ENCODE measurements around the gene CTDP1. TPM values are rescaled to one million over a fixed set of nuclear protein-coding genes. Genes with fewer than 3 reads are reported as not detected.

Gene CTDP1
- total RNA-seq, 1 experiment from 2014 or later: 24.9 TPM

- no peak for TF ChIP-seq CTCF (IDR thresholded peaks at IDR 0.05 in 2 of 3, conservative IDR thresholded peaks at IDR 0.05 in 1 of 3; ENCODE audit: borderline replicate concordance in 1 of 3, insufficient read depth in 1 of 3, low read depth in 2 of 3, low read length in 2 of 3)
- TF ChIP-seq TCF7L2 (IDR thresholded peaks at IDR 0.05; ENCODE audit: borderline replicate concordance, extremely low read depth, insufficient read depth, insufficient read length): no peak
- no peak for TF ChIP-seq SRF (IDR thresholded peaks at IDR 0.05; ENCODE audit: low read depth)
- TF ChIP-seq ZFX (IDR thresholded peaks at IDR 0.05): no peak
- TF ChIP-seq POLR2A (IDR thresholded peaks at IDR 0.05; ENCODE audit: borderline replicate concordance, extremely low read depth, insufficient read depth, insufficient read length): no peak
- TF ChIP-seq, protein P1, sequence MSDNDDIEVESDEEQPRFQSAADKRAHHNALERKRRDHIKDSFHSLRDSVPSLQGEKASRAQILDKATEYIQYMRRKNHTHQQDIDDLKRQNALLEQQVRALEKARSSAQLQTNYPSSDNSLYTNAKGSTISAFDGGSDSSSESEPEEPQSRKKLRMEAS (IDR thresholded peaks at IDR 0.05): no peak
- no peak for TF ChIP-seq JUND (IDR thresholded peaks at IDR 0.05)
- no peak for TF ChIP-seq POLR2AphosphoS5 (IDR thresholded peaks at IDR 0.05; ENCODE audit: low read depth, low read length)
- no peak for TF ChIP-seq SP1 (IDR thresholded peaks at IDR 0.05; ENCODE audit: low read depth)
- no peak for TF ChIP-seq CBX3 (IDR thresholded peaks at IDR 0.05; ENCODE audit: low read depth)
- no peak for TF ChIP-seq YY1 (IDR thresholded peaks at IDR 0.05; ENCODE audit: extremely low read depth, insufficient replicate concordance, low read depth, low read length)
- TF ChIP-seq, protein P2, sequence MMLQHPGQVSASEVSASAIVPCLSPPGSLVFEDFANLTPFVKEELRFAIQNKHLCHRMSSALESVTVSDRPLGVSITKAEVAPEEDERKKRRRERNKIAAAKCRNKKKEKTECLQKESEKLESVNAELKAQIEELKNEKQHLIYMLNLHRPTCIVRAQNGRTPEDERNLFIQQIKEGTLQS (IDR thresholded peaks at IDR 0.05): no peak
- TF ChIP-seq ELF1 (IDR thresholded peaks at IDR 0.05; ENCODE audit: borderline replicate concordance, low read depth): no peak
- TF ChIP-seq RAD21 (IDR thresholded peaks at IDR 0.05; ENCODE audit: low read depth): no peak
- BruUV-seq (replicated peaks): no TSS peak
- H3K36me3 ChIP-seq (ENCODE audit: control insufficient read depth in 1 of 2, insufficient read depth in 2 of 2, low read length in 2 of 2): no peaks in the 10 kb centered on the region
- ChIA-PET POLR2A (no interaction called here), RAD21 (ENCODE audit: low non-redundant PET in 1 of 2, low total read pairs in 2 of 2, uncharacterized antibody in 2 of 2, unreplicated experiment in 2 of 2) (no interaction called here), CTCF (no interaction called here)
- H3K27ac ChIP-seq (ENCODE audit: low read depth, low read length): no peak within 1 kb of the TSS
- no peak within 1 kb of the TSS for H2AFZ ChIP-seq (ENCODE audit: low read depth, low read length, poor library complexity, severe bottlenecking)
- H3K27me3 ChIP-seq (ENCODE audit: insufficient read depth, low read length): no peaks in the 10 kb centered on the region
- no peak within 1 kb of the TSS for H3K9ac ChIP-seq (ENCODE audit: low read length)
- intact Hi-C loops (cut with micrococcal nuclease): no loop called here
- DNase-seq (ENCODE audit: low read depth, low spot score): no peak
- no peaks in the 10 kb centered on the region for H3K4me1 ChIP-seq (ENCODE audit: control insufficient read depth in 1 of 2, insufficient read depth in 2 of 2, low read length in 2 of 2)
- no peaks in the 10 kb centered on the region for H4K20me1 ChIP-seq (ENCODE audit: insufficient read depth)
- no peak for ATAC-seq
- H3K9me2 ChIP-seq (ENCODE audit: insufficient read depth): no peaks in the 10 kb centered on the region
- H3K9me3 ChIP-seq (ENCODE audit: control insufficient read depth in 1 of 2, insufficient read depth in 1 of 2, low read depth in 1 of 2, low read length in 2 of 2): no peaks in the 10 kb centered on the region
- no peak within 1 kb of the TSS for H3K4me3 ChIP-seq (replicated peaks in 1 of 2; ENCODE audit: low read depth in 1 of 2, low read length in 2 of 2)
- H3K79me2 ChIP-seq (ENCODE audit: insufficient read depth, low read length): no peaks in the 10 kb centered on the region
- no peak within 1 kb of the TSS for H3K4me2 ChIP-seq (ENCODE audit: low read length)
These were observed 118.1 kb downstream of the CTDP1 start, which contains the start of gene KCNG2 for GRCh38 chr18:79797518-79798345. Gene KCNG2, plus strand, starts transcription at chr18:79797938. Its CDS starts 65,730 bp downstream, at chr18:79863668.
